ENCODE results near the gene CRTC3.
"Not testable (repeated sequence)": the region's sequence is repeated elsewhere in the genome, so short reads cannot be mapped to it uniquely, and the experiment has no call there.

The CRTC3 gene

GRCh38 chr15:90683371-90683770 is 153.6 kb downstream of the CRTC3 start:
- no peak for DNase-seq

- DNase-seq, result no peak
These were observed 154.2 kb downstream of the CRTC3 start for GRCh38 chr15:90683876-90684275.

- no peak for DNase-seq
These were observed 154.6 kb downstream of the CRTC3 start for GRCh38 chr15:90684281-90684680.

GRCh38 chr15:90685591-90686434 is 156.1 kb downstream of the CRTC3 start:
- no peak for DNase-seq

- DNase-seq, result no peak
These were observed 156.9 kb downstream of the CRTC3 start for GRCh38 chr15:90686435-90687218.

GRCh38 chr15:90689326-90689961 is 159.7 kb downstream of the CRTC3 start:
- DNase-seq, result not testable (repeated sequence)

GRCh38 chr15:90690585-90690984 is 160.9 kb downstream of the CRTC3 start:
- no peak for DNase-seq

- no peak for DNase-seq
These were observed 161.6 kb downstream of the CRTC3 start for GRCh38 chr15:90691369-90691768.

- DNase-seq, result no peak
These were observed 162.5 kb downstream of the CRTC3 start for GRCh38 chr15:90691982-90692773.

Measured in right forelimb (tissue), 1 donor.